ENCODE results near the gene DDIT3.
A peak's percentile ranks its signal among the peaks of the same experiment; 100 is the strongest.

DDIT3 gene

DNA sequence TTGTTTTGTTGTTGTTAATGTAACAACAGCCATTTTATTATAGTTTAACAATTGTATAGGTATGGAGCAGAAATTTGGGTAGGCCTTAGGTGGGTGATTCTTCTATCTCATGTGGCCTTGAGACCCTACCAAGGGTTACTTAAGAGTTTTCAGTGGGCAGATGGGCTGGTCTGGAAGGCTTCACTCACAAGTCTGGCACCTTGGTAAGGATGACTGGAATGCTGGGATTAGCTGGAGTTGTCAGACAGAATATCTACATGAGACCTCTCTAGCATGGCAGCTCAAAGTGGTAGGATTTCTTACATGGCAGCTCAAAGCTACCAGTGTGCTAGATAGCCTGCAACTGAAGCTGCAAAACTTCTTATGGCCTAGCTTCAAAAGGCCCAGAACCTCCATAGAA, 34.6 kb downstream of the DDIT3 start:
- DNase-seq (ENCODE audit: low spot score) = no peak

DNA sequence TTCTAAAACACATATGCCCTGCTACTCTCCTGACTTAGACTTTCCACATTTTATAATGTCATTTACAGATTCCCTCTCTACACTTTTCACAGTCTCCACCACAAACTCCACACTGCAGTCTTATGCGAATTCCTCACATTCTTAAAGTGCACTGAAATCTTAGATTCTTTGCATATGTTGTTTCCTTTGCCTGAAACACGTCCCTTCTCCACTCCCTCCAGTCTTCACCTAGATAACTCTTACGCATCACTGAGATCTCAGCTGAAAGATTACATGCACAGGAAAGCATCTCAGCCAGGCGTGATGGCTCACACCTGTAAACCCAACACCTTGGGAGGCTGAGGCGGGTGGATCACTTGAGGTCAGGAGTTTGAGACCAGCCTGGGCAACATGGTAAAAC, 36.8 kb downstream of the DDIT3 start:
- peak; percentile 86 for DNase-seq (ENCODE audit: low spot score)

DNA sequence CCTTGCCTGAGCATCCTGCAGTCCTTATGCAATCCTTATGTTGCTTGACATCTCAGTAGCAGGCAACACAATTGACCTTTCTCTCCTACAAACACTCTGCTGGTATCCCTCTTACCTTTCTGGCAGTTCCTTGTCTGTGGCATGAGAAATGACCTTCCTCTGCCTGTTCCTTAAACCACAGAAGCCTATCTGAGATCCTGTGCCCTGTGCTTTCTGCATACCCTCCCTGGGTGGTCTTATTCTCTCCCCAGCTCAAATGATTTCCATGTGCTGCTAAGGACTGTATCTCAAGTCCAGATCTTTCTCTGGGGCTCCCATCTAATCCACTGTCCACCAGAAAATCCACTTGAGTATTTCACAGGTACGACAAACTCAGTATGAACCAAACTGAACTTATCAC, 38.6 kb downstream of the DDIT3 start:
- DNase-seq (ENCODE audit: low spot score) = no peak

DNA sequence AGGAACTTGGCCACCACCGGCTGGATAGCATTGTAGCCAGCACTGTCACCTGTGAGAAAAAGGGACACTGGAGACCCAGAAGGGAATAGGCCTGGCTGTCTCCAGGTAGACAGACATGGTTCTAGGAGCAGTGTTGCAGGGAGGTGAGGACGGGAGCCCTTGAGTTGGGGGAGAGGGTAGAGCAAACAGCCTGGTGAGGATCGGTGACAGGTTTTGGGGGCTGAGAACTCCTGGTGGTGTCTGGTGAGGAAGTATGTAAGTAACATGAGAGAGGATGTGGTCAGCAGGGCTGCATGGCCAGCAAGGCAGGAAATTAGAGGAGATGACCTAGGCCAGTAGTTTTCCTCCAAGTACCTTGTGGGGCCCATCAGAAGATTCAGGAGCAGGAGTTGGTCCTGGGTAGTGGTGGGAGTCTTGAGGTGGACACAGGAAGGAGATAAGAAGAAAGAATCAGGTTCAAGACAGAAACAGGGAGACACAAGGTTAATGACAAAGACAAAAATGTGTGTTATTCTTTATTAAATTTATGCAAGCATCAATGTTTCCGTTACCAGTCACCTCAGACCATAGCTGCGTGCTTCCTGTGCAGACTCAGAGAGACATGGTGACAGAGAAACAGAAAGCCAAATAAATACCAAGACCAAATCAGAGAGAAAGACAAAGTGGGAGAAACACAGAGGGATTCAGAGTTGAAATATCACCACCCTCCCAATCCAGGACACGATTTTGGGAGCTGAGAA, 40.8 kb downstream of the DDIT3 start, which contains the start of gene ARHGAP9:
TSS of gene ARHGAP9 (minus strand) at position 491 of the 740 bp plus-strand sequence. CDS start at position 31, 460 bp downstream.
- no peak for DNase-seq (ENCODE audit: low spot score)

DNA sequence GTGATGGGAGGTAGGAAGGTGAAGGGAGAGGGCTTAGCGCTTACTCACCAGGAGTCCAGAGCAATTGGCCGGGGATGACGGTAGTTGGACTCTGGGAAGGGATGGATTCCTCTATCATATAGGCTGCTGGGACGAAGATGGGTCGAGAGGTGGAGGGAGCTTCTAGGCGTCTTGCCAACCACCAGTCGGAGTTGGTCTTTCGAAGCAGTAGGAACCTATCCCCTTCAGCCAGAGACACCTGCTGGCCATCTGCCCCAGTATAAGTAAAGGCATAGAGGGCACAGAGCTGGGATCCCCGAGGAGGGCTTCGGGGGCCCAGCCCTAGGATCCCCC, 41.3 kb downstream of the DDIT3 start:
- DNase-seq (ENCODE audit: low spot score) = no peak

DNA sequence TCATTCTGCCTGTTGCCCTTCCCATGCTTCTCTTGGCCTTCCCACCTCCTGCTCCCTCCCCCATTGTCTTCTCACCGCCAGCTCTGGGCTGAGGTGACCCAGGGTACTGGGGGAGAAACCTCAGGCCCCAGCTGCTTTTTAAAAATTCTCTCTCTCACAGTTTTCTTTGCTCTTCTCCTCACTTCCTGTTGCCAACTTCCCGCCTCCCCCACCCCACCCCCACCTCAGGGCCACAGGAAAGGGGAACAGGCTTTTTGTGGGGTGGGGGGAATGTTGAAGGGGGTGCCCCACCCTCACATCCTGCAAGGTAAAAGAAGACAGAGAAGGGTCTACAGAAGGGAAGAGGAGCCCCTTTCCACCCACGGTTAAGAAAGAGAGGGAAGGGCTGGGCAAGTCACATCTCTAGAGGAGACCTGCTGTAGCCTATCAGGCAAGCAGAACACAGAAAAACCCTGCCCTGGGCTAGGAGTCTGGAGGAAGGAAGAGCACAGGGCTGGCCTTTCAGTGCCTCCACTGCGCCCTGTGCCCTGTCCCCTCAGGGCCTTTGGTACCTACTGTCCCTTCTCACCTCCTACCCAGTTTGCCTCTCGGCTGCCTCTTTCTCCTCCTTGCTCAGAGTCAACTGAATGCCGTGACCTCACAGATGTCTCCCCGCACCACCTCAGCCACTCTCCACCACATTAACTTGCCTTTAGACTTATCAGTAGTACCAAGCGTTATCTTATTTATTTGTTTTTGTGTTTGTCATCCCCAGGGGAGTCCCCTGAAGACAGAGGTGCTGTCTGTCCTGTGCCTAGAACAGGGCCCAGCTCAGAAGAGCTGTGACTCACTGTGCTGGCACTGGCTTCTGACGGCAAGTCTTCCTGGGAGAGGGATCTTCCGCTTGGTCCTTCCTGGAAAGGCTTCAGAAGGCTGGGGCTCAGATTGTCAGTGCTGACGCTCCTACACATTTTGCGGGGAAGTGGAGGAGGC, 42.3 kb downstream of the DDIT3 start:
- peak; percentile 46 for DNase-seq (ENCODE audit: low spot score)

DNA sequence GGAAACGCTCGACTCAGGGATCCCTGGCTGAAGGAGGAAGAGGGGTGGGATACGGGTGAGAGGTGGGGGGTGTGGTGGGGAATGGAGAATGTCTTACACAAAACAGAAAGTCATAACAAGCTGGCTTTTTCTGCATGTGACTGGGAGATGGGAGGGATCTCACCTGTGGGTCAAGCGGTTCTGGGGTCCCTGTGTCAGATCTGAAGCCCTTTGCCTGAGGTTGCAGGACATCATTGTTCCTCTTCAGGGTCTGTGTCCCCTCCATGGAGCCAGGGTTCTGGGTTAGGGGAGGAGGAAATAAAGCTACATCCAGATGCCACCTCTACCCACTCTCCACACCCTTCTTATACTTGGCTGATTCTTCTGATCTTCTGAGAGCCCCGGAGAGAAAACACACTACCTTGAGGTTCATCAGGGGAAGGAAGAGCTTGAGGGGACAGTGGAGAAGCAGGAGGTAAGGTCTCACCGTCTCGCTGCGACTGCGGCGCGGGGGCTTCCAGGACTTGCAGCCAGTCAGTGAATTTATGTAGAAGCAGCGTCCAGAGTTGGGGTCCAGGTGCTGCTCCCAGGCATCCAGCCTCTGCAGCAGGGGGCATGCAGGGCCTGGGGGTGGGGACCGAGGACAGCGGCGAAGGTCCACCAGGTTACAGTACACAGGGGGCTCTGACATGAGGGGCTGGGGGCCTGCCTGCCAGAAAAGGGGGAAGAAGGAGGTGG, 43.2 kb downstream of the DDIT3 start:
- DNase-seq (ENCODE audit: low spot score) = no peak

DNA sequence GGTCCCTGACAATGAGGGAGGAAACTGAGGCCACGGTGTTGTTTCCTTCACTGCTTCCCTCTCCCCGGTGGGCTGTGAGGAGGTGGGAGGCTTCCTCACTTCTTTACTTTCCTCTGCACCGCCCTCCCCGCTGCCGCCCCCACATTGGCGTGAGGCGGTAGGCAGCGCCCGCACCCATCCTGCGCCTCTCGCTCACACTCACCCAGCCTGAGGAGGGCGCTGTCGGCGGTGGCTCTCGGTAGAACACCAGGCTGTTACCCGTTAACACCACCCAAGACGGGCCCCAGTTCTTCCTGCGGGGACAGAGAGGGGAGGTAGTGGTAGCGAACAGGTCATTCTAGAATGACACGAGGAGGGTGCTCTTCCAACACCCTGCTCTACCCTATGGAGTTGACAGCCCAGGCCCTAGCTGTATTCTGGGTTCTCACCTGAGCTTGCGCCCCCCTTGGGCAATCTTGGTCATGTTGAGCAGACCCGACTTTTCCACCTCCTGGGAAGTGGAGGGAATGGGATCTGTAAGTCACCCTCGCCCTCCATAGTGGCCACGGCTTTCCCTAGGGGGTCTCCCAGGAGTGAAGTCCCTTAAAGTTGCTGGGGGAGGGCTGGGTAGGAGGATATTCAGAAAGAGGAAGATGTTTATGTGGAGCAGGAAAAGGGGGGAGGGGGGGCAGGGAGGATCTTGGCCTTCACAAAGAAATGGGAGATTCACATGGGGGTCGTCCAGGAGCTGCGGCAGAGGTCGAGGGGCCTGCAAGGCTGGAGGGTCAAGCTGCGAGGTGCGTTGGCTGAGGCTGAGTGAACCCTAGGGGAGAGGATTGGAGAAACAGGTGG, 43.9 kb downstream of the DDIT3 start:
- DNase-seq (ENCODE audit: low spot score) = no peak

DNA sequence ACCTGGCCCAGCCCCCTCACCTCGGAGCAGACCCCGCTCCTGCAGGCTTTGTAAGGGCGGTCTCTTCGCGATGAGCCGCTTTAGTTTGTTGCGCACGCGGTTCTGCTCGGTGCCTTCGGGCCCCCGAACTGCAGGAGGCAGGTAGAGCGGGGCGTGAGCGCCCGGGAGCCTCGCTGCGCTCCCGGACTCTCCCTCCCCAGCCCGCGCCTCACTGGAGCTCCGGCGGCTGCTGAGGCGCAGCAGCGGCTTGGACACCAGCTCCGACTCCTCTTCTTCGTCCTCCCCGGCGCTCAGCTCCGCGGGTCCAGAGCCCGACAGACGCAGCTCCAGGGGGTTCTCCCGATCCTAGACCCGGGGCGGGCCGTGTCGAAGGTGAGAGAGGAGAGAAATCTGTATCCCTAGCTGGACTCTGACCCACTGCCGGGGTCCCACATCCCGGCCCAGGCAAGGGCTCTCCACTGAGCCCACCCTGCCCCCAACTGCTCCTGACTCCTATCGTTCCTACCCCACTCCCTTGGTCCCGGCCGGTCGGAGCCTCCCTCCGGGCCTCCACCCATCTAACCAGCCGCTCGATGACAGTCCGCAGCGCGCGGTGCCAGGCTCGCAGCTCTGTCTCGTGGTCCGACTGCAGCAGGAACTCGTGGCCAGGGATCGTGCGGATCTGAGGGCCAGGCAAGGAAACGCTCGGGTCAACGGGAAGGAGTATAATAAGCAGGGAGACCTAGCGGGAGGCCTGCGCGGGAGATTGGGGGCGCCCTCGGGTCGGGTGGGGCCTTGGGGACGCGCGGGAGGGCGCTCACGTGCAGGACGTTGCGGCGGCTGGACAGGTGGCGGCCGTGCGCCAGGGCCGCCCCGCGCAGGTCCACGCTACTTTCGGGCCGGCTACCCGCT, 44.8 kb downstream of the DDIT3 start:
- DNase-seq (ENCODE audit: low spot score) = no peak

DNA sequence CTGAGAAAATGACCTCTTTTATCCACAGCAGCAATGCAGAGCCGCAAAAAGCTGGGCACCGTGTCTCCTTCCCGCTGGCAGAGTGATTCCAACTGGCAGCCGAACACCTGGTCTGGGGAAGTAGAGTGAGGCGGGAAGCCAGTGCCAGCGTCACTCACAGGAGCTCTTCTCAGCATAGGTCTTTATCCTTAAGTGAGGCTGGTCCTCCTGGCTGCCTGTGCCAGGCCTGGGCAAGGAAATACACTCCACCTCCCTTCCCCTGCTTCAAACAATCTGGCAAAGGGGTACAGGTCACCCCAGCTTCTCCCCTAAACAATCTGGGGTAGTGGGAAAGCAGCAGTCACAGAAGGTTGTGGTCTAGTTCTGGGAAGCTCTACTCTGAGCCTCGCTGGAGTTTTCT, 45.5 kb downstream of the DDIT3 start:
- no peak for DNase-seq (ENCODE audit: low spot score)

DNA sequence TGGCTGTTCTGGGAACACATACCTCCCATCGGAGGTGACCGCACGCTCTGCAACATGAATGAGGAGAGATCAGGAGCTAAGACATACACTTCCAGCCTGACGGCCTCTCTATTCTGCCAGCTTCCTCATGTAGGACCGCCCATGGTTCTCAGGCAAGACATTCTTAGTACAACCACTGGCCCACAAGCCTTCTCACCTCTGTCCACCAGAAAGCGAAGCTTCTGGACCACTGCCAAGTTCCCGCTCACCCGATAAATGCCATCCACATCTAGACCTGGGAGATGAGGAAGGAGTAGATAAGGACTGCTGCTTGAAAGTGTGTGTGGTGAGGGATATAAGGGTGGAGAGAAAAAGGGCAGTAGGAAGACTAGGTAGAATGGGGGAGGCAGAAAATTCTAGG, 45.9 kb downstream of the DDIT3 start:
- no peak for DNase-seq (ENCODE audit: low spot score)

DNA sequence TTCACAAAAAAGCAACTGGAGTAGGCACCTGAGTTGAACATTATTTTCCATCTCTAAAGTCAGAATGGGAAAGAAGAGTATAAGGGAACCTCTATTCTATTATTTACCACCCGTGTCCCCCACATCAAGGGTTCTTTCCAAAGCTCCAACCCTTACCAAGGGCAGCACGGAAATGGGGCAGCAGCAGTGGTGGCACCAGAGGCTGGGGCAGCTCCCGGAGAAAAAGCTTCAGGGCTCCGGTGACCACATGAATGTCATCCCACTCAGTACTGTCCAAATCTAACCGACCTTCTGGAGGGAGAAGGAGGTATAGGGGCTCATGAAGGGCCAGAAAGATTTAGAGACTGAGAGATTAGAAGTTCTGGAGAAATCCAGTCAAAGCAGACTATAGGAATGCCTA, 46.4 kb downstream of the DDIT3 start:
- DNase-seq (ENCODE audit: low spot score) = no peak

DNA sequence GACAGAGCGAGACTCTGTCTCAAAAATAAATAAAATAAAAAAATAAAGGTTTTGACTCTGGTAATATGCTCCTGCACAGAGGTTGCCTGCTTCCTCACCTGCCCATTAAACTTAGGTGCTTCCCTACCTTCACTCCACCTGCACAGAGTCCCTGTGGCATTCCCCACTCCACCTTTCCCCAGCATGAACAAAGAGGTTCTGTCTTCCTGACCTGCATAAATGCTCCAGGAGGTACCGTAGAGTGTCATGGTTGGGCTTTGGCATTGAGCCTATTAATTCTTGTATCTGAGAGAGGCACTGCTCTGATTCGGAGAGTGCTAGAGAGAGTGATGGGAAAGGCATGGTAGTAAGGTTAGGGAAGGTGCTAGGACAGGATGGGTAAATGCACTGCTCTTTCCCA, 46.9 kb downstream of the DDIT3 start:
- no peak for DNase-seq (ENCODE audit: low spot score)

DNA sequence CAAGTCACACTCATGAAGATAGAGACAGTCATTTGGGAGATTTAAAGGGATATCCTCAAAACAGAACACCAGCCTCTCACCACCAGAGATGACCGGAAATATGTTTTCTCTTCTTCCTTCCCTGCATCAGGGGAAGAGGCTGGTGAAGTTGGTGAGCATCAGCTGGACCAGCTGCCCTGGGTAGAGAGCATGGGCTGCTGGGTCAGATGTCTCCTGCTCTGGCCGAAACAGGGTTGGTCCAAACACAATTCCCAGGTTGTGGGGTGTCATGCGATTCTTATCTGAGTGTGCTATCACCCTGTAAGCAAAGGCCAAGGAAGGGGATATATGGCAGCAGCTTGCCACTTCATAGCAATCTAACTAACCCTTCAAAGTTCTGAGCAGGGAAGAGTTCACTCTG, 47.9 kb downstream of the DDIT3 start:
- no peak for DNase-seq (ENCODE audit: low spot score)

DNA sequence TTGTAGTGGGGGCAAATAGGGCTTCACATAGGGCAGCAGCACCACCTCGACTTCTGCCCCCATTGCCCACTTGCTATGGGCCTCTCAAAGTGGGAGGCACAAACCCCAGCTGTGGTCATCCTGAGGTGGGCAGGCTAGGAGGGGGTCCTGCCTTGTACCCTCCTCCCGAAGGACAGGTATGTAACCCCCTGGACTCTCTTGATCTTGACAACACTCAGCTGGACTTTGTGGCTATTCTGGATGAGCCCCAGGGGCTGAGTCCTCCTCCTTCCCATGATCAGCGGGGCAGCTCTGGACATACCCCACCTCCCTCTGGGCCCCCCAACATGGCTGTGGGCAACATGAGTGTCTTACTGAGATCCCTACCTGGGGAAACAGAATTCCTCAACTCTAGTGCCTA, 48.7 kb downstream of the DDIT3 start:
- no peak for DNase-seq (ENCODE audit: low spot score)

DNA sequence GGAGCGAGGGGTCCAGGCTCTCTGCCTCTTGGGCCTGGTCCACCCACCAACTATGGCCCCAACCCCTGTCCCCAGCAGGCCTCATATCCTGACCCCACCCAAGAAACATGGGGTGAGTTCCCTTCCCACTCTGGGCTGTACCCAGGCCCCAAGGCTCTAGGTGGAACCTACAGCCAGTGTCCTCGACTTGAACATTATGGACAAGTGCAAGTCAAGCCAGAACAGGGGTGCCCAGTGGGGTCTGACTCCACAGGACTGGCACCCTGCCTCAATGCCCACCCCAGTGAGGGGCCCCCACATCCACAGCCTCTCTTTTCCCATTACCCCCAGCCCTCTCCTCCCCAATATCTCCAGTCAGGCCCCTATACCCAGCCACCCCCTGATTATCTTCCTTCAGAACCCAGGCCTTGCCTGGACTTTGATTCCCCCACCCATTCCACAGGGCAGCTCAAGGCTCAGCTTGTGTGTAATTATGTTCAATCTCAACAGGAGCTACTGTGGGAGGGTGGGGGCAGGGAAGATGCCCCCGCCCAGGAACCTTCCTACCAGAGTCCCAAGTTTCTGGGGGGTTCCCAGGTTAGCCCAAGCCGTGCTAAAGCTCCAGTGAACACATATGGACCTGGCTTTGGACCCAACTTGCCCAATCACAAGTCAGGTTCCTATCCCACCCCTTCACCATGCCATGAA, 49.2 kb downstream of the DDIT3 start:
- no peak for DNase-seq (ENCODE audit: low spot score)

DNA sequence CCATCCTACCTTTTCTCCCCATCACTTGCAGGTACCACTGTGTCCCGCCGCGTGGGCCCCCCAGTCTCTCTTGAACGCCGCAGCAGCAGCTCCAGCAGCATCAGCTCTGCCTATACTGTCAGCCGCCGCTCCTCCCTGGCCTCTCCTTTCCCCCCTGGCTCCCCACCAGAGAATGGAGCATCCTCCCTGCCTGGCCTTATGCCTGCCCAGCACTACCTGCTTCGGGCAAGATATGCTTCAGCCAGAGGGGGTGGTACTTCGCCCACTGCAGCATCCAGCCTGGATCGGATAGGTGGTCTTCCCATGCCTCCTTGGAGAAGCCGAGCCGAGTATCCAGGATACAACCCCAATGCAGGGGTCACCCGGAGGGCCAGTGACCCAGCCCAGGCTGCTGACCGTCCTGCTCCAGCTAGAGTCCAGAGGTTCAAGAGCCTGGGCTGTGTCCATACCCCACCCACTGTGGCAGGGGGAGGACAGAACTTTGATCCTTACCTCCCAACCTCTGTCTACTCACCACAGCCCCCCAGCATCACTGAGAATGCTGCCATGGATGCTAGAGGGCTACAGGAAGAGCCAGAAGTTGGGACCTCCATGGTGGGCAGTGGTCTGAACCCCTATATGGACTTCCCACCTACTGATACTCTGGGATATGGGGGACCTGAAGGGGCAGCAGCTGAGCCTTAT, 49.9 kb downstream of the DDIT3 start:
- no peak for DNase-seq (ENCODE audit: low spot score)

DNA sequence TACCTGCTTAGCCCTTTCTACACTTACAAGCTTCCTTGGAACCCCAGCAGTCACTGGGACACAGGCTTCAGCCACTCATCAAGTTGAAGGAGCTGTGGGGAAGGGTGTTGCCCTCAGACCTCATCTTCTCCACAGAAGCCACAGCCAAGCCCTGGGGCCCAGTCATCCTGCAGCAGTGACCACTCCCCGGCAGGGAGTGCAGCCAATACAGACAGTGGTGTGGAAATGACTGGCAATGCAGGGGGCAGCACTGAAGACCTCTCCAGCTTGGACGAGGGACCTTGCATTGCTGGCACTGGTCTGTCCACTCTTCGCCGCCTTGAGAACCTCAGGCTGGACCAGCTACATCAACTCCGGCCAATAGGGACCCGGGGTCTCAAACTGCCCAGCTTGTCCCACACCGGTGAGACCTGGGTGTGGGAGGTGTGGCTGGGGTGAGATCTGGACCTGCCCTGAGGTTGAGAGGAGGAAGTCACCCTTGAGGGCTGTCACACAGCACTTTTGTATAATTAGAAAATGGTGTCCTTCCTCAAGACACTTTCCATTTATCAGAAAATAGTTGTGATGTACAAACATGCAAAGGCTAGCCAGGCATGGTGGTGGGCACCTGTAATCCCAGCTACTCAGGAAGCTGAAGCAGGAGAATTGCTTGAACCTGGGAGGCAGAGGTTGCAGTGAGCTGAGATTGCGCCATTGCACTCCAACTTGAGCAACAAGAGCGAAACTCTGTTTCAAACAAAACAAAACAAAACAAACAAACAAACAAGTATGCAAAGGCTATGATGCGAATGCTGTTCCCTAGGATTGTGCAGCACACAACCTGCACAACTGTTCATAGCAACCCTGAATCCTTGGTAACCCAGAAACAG, 50.8 kb downstream of the DDIT3 start:
- no peak for DNase-seq (ENCODE audit: low spot score)

DNA sequence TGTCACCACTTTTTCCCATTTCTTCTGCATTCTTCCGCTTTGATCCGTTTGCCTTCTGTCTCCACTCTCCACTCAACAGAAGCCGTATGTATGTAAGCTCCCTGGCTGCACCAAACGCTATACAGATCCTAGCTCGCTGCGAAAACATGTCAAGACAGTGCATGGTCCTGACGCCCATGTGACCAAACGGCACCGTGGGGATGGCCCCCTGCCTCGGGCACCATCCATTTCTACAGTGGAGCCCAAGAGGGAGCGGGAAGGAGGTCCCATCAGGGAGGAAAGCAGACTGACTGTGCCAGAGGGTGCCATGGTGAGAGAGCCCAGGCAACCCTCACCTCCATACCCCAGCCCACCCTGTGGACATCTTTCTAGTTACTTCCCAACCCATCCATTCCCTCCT, 52.4 kb downstream of the DDIT3 start:
- DNase-seq (ENCODE audit: low spot score) = no peak

All from kidney tubule cell (primary cell).